ENCODE measurements around the gene HASPIN.
A peak's percentile ranks its signal among the peaks of the same experiment; 100 is the strongest.
"Not testable (repeated sequence)": the region's sequence is repeated elsewhere in the genome, so short reads cannot be mapped to it uniquely, and the experiment has no call there.

HASPIN gene

DNA sequence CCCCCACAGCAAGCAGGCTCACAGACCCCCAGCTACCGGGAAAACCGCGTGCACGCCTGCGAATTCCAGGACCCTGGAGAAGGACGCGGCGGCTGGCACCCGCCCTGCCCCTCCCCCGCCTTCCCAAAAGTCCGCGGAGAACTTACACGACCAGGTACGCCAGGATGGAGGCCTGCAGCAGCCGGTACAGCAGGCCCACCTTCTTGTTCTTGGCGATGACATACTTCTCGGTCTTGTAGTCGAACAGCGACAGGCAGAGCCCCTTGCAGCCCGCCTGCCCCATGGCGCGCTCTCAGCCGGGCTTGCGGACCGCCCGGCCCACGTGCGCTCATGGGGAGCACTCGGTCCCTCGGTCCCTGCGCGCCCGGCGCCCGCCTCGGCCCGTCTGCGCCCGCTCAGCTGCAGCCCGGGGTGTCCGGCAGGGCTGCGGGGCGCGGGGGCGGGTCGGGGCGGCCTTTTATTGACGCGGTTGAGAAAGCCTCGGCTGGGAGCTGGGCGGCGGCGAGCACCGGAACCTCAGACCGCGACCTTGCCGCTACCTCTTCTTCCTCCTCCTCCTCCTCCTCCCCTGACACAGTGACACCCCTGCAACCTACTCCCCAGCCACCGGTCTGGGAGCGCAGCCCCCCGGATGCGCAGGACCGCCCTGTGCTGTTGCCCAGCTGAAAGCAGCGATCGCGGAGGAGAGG lies 27.8 kb upstream of the HASPIN start, which contains the start of gene P2RX5:
Gene P2RX5, minus strand, starts transcription at position 433 of the 689 bp plus-strand sequence. Its CDS starts 150 bp downstream, at position 283.
- DNase-seq (ENCODE audit: low read depth in 2 of 2) = peak in 1 of 2 donors; percentile 23

DNA sequence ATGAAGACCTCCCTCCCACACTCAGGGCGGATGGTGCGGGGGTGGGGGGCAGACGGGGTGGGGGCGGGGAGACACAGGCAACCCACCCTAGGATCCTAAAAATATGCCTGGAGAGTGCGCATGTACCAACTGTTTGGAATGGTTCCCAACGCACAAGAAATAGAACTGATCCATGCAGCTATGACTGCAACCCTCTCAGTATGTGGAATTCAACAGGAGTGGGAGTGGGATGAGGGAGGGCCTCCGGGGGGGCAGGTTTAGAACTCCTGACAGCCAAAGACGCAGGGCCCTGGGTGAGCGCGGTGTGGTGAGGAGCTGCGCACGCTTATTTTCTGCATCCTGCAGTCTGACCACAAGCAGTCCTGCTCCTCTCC lies 26.6 kb upstream of the HASPIN start:
- no peak for DNase-seq (ENCODE audit: low read depth in 2 of 2)

DNA sequence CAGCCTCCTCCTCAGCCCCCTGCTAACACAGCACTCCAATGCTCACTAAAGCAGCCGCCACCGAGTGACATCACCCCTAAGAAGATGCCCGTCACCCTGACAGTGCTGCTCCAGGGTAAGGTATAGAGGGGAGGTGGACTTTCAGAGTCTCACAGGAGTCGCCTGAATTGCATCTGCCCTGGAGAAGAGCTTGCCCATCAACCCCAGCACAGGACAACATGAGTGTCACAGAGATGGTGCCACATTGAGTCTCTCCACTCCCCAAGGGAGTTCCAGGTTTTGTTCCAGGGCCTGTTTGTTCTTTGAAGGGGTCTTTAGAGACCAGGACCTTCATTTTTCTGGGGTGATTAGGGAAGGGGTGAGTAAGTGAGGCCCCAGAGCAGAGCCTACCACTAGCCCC lies 25.6 kb upstream of the HASPIN start:
- DNase-seq (ENCODE audit: low read depth in 2 of 2) = no peak

DNA sequence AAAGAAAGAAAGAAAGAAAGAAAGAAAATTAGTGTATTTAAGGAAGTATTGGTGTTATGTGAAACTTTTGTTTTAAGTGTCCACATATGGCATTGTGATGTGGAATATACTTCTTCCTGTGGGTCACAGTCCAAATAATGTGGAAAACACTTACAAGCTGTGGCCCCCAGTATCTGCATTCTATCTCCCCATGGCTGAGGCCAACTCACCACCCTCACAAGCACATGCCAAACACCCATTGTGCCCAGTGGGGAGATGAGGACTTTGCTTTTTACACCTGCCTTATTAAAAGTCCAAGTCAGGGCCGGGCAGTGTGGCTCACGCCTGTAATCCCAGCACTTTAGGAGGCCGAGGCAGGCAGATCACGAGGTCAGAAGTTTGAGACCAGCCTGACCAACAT lies 23.8 kb upstream of the HASPIN start:
- DNase-seq (ENCODE audit: low read depth in 2 of 2) = no peak

DNA sequence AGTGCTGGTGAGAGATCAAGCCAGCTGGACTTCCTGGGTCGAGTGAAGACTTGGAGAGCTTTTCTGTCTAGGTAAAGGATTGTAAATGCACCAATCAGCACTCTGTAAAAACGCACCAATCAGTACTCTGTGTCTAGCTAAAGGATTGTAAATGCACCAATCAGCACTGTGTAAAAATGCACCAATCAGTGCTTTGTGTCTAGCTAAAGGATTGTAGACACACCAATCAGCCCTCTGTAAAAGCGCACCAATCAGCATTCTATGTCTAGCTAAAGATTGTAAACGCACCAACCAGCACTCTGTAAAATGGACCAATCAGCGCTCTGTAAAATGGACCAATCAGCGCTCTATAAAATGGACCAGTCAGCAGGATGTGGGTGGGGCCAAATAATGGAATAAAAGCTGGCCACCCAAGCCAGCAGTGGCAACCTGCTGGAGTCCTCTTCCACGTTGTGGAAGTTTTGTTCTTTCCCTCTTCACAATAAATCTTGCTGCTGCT lies 21.6 kb upstream of the HASPIN start:
- not testable (repeated sequence) for DNase-seq (ENCODE audit: low read depth in 2 of 2)

DNA sequence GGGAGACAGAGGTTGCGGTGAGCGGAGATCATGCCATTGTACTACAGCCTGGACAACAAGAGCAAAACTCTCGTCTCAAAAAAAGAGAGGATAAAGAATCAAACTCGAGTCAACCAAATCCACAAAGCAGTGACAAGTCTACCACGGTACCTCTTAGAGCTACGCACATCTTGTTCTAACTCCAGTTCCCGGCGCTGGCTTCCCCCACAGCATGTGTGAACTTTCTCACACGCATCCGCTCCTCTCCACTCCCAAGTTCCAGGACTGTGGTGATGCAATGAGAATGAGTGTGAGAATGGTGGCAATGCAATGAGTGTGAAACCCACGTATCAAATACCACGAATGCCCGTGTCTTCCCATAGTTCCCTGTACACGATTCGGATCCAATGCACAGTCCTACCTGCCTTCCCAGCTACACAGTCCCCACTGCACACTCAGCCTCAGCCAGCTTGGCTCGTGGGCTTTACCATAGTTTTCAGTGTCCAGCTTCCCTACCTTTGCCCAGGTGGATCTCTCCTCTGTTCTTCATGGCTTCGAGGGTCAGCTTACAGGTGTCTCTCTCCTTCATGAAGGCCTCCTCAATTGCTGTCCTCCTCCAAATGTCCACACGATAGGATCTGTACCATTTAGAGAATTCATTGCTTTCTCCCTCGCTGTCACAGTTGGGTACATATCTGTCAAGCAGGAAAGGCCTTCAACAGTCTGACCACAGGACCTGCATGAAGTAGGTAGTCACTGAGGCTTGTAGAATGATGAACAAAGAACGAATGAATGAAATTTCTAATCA lies 18.6 kb upstream of the HASPIN start:
- no peak for DNase-seq (ENCODE audit: low read depth in 2 of 2)

DNA sequence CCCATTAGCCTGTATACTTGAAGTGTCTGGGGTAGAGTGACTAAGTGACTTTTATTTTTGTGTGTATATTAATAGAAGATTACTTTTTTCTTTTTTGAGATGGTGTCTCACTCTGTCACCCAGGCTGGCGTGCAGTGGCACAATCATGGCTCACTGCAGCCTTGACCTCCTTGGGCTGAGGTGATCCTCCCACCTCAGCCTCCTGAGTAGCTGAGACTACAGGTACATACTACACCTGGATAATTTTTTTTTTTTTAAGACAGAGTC lies 18.1 kb upstream of the HASPIN start:
- not testable (repeated sequence) for DNase-seq (ENCODE audit: low read depth in 2 of 2)

DNA sequence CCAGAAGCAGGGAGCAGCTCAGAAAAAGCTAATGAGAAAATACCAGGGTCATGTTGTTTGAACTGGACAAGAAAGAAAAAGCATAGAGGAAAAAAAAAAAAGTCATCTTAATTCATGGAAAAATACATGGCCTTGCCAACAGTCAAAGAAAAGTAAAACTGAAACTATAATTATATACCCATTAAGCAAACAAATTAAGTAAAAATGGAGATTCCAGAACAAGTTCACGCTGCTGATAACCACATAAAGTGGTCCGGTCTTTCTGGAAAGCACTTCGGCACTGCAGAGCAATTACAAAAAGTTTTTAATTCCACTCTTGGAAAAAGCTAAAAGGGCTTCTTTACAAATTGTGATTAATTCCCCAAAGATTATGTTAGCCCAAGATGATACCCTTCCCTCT lies 15.3 kb upstream of the HASPIN start:
- no peak for DNase-seq (ENCODE audit: low read depth in 2 of 2)

DNA sequence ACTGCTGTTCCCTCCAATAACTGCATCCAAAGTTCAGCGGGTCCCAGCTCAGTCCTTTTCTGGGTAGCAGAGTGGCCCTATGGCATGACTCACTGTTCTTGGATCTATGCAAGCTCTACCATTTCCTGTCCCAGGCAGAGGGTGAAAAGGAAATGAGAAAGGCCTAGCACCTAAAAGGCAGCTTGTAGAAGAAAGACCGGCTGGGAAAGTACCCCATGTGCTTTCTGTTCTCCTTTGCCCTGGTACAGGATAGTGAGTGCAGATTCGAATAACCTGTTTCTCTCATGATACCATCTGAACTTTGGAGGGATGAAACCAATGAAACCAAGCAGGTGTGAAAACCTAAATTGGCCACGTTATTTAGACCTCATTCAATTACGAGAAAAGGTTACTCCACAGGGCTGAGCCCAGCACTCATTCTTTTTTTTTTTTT lies 12.7 kb upstream of the HASPIN start:
- DNase-seq (ENCODE audit: low read depth in 2 of 2) = peak; percentile 32 to 65

DNA sequence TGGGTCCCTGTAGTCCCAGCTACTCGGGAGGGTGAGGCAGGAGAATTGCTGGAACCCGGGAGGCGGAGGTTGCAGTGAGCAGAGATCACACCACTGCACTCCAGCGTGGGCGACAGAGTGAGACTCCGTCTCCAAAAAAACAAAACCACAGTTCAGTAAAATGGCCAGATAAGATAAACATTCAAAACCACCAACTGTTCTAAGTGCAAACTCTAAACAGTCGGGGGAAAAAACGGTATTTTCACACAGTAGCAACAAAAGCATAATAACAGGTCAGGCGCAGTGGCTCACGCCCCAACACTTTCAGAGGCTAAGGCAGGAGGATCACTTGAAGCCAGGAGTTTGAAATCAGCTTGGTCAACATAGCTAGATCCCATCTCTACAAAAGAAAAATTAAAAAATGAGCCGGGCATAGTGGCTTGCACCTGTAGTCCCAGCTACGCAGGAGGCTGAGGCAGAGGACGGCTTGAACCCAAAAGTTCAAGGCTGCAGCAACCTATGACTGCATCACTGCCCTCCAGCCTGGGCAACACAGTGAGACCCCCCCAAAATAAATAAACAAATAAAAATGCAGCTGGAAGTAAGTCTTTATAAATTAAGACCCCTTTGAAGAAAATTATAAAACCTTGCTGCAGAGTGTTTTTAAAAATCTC lies 10.8 kb upstream of the HASPIN start:
- DNase-seq (ENCODE audit: low read depth in 2 of 2) = no peak

DNA sequence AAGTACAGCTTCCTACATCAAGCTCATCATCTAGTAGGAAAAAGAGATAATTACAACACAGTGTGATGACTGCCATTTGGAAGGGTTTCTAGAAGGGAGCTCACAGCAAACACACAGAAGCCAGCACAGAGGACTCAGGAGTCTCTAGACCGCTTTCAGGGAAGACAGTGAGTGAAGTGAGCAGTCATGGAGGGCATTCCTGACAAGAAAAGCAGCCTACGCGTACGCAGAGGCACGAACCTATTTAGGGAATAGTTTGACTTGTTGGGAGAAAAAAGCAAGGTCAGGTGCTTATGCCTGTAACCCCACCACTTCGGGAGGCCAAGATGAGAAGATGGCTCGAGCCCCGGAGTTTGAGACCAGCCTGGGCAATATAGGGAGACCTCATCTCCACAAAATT lies 8.4 kb upstream of the HASPIN start:
- no peak for DNase-seq (ENCODE audit: low read depth in 2 of 2)

DNA sequence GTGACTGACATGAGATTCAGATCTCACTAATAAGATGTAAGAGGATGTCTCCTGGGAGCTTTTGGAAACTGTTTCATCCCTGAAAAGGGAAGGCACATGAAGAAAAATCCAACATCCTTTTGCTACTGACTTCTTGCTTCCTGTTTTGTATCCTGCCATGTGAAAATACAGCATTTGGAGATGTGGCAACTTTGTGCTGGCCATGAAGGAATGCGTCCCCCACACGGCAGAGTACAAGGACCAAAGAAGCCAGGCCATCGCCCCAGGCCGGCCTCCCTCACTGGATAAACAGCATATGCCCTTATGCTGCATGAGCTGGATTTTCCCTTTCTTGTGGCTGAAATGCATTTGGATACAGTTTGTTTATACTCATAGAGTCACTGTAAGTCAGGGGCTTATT lies 5.5 kb upstream of the HASPIN start:
- no peak for DNase-seq (ENCODE audit: low read depth in 2 of 2)

DNA sequence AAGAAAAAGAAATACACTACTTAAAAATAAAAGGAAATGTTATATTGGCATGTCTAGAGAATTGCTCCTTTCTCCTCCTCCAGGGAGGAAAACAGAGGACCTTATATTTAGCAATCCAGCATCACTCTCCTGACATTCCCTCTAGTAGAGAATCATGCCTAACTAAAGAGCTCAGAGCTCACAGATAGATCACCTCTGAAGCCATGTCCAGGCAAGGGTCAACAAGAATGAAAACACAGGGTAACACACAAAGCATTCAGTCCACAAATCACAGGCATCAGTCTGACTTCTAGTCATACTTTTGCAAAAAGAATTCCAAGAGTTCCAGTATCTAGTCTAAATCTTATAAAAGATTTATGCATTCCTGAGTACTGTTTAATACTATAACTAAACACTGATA lies 4.4 kb upstream of the HASPIN start:
- no peak for DNase-seq (ENCODE audit: low read depth in 2 of 2)

DNA sequence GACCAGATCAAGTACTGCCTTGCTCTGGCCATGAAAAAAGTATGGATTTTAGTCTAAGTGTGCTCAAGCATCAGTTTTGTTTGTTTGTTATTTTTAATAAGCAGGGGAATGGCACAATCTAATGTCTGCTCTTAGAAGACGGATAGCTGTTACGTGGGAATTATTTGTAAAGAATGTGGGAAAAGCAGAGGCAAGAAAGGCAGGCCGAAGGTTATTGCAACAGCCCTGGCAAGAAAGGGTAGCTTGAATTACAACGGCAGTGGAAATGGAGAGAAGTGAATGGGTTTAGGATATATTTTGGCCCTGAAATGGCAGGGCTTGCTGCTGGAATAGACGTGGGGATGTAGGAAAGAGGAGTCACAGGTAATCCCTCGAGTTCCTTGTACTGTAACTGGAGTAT lies 987 bp upstream of the HASPIN start:
- no peak for DNase-seq (ENCODE audit: low read depth in 2 of 2)

DNA sequence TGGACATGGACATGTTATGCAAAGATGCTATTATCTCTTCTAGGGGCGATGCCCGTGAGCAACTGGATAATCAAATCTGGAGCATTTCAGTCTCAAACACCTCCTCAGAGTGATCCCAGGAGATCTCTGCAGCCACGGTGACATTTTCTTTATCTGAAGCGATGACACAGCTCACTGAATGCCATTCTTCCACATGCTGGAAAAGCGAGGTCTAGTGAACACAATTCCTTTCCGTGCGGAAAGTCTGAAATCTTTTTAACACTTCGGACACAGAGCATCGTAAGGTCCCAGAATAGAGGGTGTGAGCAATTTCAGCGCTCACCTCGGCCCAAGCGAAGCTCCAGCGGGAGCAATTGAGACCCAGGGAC lies 531 bp upstream of the HASPIN start:
- DNase-seq (ENCODE audit: low read depth in 2 of 2) = no peak

DNA sequence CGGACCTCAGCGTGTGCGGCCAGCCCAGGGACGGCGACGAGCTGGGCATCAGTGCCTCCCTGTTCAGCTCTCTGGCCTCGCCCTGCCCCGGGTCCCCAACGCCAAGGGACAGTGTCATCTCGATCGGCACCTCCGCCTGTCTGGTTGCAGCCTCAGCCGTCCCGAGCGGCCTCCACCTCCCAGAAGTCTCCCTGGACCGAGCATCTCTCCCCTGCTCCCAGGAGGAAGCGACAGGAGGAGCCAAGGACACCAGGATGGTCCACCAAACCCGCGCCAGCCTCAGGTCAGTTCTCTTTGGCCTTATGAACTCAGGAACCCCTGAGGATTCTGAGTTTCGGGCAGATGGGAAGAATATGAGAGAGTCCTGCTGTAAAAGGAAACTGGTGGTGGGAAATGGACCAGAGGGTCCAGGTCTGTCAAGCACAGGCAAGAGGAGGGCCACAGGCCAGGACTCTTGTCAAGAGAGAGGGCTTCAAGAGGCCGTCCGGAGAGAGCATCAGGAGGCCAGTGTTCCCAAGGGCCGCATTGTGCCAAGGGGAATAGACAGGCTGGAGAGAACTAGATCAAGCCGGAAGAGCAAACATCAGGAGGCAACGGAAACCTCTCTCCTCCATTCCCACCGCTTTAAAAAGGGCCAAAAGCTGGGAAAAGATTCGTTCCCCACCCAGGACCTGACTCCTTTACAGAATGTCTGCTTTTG lies 825 bp downstream of the HASPIN start:
- no peak for DNase-seq (ENCODE audit: low read depth in 2 of 2)

DNA sequence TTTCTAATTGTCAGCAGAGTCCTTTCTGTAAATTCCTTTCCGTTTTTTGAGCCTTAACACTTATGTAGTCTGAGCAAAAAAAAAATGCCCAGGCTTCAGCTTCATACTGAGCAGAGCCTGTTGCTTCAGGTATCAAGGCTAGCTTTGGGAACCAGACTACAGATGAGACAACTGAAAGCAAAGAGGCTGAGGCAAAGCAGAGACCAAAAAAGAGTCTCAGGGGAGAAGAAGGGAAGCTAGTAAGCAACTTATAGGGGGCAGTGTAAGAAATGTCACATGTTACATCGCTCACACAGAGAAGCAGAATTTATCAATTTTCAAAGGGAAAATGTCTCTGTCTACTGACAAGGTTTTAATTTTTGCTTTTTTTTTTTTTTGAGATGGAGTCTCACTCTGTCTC lies 3.3 kb downstream of the HASPIN start:
- no peak for DNase-seq (ENCODE audit: low read depth in 2 of 2)

DNA sequence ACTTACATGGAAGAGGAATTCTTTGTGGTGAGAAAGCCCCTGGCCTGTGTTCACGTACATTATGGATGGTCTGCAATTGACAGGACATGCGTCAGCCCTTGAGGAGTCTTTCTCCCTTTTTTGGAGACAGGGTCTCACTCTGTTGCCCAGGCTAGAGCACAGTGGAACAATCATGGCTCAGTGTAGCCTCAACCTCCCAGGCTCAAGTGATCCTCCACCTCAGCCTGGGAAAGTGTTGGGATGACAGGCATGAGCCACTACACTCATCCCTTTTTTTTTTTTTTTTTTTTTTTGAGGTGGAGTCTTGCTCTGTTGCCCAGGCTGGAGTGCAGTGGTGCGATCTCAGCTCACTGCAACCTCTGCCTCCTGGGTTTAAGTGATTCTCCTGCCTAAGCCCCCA lies 4.4 kb downstream of the HASPIN start:
- DNase-seq (ENCODE audit: low read depth in 2 of 2) = not testable (repeated sequence)

DNA sequence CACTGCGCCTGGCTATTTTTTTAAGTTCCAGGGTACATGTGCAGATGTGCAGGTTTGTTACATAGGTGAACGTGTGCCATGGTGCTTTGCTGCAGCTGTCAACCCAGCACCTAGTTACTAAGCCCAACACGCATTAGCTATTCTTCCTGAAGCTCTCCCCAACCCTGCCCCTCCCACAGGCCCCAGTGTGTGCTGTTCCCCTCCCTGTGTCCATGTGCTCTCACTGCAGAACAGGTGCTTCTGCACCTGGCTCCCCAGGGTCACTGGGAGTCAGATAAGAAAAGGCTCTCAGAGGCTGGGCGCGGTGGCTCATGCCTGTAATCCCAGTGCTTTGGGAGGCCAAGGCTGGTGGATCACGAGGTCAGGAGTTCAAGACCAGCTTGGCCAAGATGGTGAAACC lies 6.2 kb downstream of the HASPIN start:
- DNase-seq (ENCODE audit: low read depth in 2 of 2) = no peak

DNA sequence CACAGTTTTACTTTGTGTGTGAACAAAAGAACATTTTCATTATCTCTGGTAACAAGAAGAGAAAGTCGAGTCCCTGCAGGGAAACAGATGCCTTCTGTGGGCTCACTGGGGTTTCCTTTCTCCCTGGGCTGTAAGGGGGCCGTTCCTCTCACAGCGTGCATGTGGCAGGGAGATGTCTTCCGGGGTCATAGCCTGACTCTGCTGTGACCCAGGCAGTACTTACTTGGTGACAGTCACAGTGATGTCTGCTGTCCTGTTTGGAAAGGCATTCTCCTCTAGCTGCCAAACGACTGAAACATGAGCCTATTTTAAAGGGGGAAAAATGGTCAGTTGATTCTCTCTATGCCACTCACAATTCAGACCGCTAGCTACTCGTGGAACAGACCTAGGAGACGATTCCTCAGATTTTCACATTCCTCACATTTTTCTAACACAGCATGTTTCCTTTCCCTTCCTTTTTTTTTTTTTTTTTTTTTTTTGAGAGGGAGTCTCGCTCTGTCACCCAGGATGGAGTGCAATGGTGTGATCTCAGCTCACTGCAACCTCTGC lies 7.3 kb downstream of the HASPIN start:
- DNase-seq (ENCODE audit: low read depth in 2 of 2) = no peak

DNA sequence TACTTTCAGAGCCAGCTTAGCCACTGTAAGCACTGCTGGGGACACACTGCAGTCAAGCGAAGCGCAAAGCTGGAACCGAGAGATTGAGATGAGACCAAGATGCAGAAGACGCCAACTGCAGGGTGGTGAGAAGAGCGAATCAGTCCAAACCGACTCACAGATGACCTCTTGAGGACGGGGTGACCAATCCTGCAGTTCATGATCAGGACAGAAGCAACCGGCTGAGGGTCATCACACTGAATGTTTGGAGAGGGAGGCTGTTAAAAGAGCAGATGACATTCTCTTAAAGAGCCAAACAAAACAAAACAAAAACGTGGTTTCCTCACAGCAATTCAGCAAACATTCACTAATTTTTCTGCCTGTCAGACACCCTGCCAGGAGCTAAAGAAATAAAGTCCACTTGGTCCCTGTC lies 8.5 kb downstream of the HASPIN start:
- no peak for DNase-seq (ENCODE audit: low read depth in 2 of 2)

DNA sequence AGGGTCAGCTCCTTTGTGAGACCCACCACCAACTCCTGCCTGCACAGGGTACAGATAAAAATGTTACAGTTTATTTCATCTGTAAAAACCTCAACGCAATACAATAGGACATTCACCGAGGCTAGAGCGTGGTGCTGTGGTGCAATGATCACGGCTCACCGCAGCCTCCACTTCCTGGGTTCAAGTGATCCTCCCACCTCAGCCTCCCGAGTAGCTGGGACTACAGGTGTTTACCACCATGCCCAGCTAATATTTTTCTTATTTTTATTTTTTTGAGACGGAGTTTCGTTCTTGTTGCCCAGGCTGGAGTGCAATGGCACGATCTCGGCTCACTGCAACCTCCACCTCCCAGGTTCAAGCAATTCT lies 11.2 kb downstream of the HASPIN start:
- DNase-seq (ENCODE audit: low read depth in 2 of 2) = not testable (repeated sequence)
